D721Med (cell line): ENCODE data around the gene MDN1.
A peak's percentile ranks its signal among the peaks of the same experiment; 100 is the strongest.
"Not testable (repeated sequence)": the region's sequence is repeated elsewhere in the genome, so short reads cannot be mapped to it uniquely, and the experiment has no call there.

ENCODE experiments used
- DNase-seq: peaks from one replicate; pipeline ENCODE4 v3.0.0; 2011; ENCODE audit warnings: low spot score; ENCODE audit not compliant: insufficient read length
- FAIRE-seq: peaks from 2 replicates; lab custom pipeline; 2011; peaks lifted over from hg19 to GRCh38; lab: Jason Lieb, UNC
- CTCF ChIP-seq: IDR thresholded peaks from 2 replicates; pipeline ENCODE4 v1.5.1; 2012; ENCODE audit warnings: mild to moderate bottlenecking, control low read depth; ENCODE audit not compliant: insufficient read depth; ENCODE audit errors: missing control alignments

Gene MDN1

GRCh38 chr6:89643406-89643805 is 176.2 kb downstream of the MDN1 start:
- FAIRE-seq (no peak), DNase-seq (no peak)
- no peak for TF ChIP-seq CTCF

DNA sequence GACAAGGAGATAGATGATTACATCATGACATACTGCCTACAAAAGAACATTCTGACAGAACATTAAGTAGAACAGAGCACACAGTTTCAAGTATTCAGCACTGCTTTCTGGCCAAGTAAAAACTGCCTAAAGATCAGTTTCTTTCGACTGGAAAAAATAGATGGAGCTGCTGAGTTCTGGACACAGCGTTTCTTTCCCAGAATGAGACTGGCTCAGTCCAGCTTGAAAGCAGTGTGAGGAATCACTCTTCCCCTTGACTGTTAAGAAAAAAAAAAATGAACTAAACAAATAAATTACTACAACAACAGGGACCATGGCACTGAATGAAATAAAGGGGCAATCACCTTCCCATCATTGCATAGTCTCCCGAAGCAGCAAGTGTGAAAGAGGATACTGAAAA is 176.6 kb downstream of the MDN1 start:
- TF ChIP-seq CTCF, result no peak
- DNase-seq, result no peak
- no peak for FAIRE-seq

DNA sequence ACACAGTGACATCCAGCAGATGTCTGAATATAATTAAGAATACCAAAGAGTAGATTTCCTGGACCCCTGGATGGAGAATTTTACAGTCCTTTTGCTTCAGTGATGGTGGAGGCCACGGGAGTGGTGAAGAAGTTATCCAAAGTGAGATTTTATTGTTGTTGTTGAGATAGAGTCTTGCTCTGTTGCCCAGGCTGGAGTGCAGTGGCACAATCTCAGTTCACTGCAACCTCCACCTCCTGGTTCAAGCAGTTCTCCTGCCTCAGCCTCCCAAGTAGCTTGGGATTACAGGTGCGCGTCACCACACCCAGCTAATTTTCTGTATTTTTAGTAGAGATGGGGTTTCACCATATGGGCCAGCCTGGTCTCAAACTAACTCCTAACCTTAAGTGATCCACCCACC is 178.0 kb downstream of the MDN1 start:
- FAIRE-seq, DNase-seq: not testable (repeated sequence)

- FAIRE-seq, result no peak
Measured at GRCh38 chr6:89640804-89641203, 178.8 kb downstream of the MDN1 start.

DNA sequence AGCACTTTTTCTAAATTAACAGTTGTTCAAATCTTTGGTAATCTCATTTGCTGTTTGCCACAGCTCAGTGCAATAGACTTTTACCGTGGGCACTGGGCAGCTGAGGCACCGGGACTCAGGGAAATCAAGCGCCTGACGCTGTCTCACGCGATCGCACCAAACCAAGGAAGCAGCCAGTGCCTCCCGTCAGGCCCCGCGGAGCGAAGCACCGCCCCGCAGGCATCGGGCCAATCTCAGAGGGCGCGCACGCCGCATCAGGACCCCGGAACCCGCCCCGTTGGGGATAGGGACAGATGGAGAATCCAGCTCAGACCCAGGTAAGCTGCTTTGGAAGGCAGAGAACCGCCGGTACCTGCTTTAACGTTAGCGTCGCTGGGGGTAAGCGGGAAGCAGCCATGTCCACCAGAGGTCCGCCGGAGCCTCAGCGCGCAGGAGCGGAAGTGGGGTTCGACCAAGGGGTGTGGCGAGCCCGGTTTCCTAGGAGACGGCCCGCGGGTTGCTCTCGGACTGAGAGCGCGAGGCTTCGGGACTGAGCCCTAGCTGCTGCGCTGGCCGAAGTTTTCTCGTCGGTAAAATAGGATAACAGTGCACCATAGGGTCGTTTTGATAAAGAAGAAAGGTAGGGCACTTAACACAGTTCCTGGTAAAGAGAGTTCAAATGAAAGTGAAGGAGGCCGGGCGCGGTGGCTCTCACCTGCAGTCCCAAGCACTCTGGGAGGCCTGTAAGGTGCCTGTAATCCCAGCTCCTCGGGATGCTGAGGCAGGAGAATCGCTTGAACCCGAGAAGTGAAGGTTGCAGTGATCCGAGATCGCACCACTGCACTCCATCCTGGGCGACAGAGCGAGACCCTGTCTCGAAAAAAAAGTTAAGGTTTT is 181.0 kb downstream of the MDN1 start, which contains the start of gene LYRM2:
Gene LYRM2 (minus strand): TSS at position 428 of the 876 bp plus-strand sequence. CDS start 31 bp downstream, at position 397.
- FAIRE-seq (no peak), DNase-seq (peak; percentile 60)
- TF ChIP-seq CTCF, result no peak

More at GRCh38 chr6:89640804-89641203, 178.8 kb downstream of the MDN1 start:
- no peak for TF ChIP-seq CTCF
- DNase-seq, result no peak

GRCh38 chr6:89637960-89638319 is 181.7 kb downstream of the MDN1 start:
- FAIRE-seq, result no peak
- no peak for DNase-seq
- no peak for TF ChIP-seq CTCF

- DNase-seq, FAIRE-seq: not testable (repeated sequence)
Measured at GRCh38 chr6:89636412-89636811, 183.2 kb downstream of the MDN1 start.

- no peak for DNase-seq
- TF ChIP-seq CTCF, result no peak
- no peak for FAIRE-seq
Measured at GRCh38 chr6:89630488-89630887, 189.1 kb downstream of the MDN1 start.
